ENCODE data around the gene FAM118B. TPM values are rescaled to one million over a fixed set of nuclear protein-coding genes. Genes with fewer than 3 reads are reported as not detected.

FAM118B gene
- total RNA-seq, result 6.6 TPM

DNA sequence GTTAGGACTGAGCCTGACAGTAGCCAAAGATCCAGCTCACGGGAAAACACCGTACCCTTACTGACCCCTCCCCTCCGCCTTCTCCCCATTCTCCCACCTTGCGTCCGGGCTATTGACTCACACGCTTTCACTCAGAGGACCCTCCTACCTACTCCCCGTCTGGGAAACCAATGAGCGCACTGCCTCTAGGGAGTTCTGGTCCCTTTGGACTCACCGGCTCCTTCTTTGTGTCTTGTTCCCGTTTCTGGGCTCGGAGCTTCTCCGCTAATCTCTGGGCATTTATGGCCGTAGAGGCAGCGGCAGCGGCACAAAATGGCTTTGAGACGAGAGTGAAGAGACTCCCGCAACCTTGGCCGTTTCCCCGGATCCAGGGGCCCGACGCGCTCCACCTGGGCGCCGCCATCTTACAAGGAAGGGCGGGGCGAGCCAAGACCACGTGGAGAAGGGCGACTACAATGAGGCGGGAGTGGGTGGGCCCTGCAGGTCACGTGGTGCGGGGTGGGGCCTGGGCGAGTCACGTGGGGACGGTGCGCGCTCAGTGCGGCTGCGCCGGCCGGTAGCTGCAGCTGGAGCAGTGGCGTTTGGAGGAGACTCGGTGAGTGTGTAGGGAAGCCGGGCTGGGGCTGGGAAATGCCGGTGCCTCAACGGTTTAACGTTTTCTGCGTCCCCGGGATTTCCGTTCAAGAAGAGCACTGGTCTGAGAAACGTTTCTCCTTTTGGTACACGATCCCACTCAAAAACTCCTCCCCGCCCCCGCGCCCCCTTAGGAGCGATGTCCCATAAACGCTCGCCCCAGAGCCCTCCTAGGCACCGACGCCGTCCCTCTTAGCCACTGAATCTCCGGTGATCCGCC is at the start of gene FAM118B, which contains the start of gene RPUSD4:
Gene FAM118B, plus strand, starts transcription at position 547 of the 853 bp plus-strand sequence. CDS start 23,220 bp downstream, outside the sequence.
Gene RPUSD4, minus strand, starts transcription at position 415 of the 853 bp plus-strand sequence. Its CDS starts 12 bp downstream, at position 403.
- ATAC-seq, result peak; percentile 100

- ATAC-seq, result peak; percentile 6
Observed at GRCh38 chr11:126162306-126163030, 49.1 kb upstream of the FAM118B start.

DNA sequence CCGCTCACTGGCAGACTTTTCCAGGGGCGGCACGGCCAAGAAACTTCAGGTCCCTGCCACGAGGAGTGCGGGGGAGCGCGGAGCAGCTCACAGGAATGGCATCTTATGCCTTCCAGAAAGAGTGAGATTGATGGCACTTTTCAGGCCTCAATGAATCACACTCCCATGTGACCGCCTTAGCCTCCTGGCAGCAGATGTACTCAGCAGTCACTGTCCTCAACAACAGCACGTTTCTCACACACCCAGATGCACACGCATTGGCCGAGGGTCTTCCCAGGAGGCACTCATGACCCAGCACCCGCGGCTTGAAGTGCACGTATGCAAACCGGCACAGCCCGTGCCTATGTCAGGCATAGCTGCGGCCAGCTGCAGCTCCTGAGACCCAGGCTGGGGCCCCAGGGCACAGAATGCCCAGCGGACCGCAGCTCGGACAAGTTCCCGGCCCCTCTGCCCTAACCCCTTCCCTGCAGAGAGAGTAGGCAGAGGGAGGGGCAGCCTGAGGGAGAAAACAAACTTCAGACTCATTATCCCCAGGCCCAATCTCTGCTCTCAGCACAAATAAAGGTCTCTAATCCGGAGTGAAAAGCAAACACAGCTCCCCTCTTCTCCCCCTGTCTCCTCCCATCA is 48.4 kb upstream of the FAM118B start:
- peak; percentile 65 for ATAC-seq

DNA sequence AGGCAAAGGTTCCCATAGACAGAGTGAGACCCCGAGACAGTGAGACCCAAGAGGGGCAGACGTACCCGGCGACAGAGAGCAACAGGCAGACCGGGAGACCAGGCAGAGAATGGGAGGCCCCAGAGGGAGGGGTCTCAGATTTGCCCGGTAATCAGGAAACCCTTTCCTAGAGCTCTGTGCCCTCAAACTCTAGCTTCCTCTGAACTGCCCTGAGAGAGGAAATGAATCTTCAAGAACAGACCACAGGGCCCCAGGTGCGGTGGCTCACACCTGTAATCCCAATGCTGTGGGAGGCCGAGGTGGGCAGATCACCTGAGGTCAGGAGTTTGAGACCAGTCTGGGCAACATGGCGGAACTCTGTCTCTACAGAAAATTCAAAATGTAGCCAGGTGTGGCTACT is 47.8 kb upstream of the FAM118B start:
- no peak for ATAC-seq

DNA sequence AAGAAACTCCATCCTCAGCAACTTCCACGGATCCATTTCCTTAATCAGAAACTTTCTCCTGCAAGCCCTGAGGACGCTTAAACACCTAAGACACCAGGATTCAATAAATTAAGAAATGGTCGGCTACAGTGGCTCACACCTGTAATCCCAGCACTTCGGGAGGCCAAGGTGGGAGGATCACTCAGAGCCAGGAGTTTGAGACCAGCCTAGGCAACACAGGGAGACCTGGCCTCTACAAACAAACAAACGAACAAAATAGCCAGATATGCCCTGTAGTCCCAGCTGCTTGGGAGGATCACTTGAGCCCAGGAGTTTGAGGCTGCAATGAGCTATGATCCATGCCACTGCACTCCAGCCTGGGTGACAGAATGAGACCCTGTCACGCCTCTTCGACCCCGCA is 46.8 kb upstream of the FAM118B start:
- no peak for ATAC-seq

GRCh38 chr11:126165311-126165720 is 46.3 kb upstream of the FAM118B start:
- no peak for ATAC-seq

DNA sequence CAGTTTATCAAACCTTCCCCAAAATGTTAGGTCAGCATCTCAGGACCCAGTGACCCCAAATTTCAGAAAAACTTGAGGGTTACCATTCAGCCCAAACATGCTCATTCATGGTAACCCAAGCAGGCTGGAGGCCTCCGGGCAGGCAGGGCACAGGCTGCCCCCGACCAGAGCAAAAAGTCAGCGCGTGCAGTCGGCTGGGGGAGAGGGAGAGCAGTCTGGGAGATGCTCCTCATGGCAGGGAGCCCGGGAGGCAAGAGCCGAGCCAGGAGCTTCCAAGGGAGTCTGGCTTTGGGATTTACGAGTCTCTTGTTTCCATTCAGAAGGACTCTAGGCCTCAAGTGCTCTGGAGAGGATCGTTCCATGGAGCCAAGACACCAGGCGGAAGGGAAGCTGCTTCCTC is 45.8 kb upstream of the FAM118B start:
- ATAC-seq, result no peak

GRCh38 chr11:126166413-126166812 is 45.2 kb upstream of the FAM118B start:
- no peak for ATAC-seq

DNA sequence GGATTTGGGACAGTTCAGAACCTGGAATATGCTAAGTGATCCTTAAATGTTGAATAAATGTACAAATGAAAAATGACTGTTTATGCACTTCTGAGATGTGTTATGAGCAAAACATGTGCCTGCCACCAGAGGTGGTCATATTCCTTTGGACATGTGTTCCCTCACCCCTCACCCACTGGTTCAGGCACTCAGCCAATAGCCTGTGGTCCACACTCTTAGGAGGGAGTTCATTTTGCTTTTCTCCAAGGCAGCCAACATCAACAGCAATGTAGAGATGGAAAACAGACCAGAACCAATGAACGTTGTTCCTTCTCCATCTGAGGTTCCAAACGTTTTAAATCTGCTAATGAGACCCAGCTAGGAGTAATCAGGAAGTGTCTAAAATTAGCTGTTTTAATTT is 44.1 kb upstream of the FAM118B start:
- ATAC-seq, result no peak

DNA sequence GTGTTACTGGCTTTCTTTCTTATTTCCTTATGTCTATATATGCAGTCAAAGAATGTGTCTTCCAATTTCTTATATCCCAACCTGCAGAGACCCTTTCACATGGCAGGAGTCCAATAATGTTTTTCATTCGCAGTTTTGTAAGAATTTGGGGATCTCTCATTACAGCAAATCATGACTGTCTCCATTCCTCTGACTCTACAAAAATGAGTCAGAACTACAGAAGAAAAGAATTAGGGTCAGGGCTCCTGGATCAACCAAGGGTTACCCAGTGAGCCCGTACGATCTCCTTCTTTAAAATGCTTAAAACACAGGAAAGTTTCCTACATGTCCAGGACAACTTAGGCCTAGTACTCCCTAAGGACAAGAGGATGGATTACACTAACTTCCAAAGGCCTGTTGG is 42.3 kb upstream of the FAM118B start:
- no peak for ATAC-seq

GRCh38 chr11:126172596-126173038 is 39.0 kb upstream of the FAM118B start:
- no peak for ATAC-seq

DNA sequence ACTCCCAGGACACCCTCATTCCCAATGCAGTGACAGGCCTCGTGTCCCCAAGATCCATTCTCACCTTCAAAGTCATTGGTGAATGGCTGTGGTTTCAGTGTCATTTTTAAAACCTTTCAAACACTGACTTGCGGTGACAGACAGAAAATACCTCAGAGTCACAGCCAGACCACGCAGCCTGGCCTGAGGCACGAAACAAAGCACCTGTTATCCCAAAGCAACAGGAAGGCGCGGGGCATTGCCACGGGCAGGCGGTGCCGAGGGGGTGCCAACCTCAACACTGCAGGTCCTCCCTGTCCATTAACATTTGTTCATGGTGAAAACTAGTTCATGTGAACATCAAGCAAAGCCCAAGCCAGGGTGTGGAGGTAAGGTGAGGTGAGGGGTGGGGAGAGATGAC is 38.3 kb upstream of the FAM118B start:
- no peak for ATAC-seq

GRCh38 chr11:126174816-126175215 is 36.8 kb upstream of the FAM118B start:
- no peak for ATAC-seq

DNA sequence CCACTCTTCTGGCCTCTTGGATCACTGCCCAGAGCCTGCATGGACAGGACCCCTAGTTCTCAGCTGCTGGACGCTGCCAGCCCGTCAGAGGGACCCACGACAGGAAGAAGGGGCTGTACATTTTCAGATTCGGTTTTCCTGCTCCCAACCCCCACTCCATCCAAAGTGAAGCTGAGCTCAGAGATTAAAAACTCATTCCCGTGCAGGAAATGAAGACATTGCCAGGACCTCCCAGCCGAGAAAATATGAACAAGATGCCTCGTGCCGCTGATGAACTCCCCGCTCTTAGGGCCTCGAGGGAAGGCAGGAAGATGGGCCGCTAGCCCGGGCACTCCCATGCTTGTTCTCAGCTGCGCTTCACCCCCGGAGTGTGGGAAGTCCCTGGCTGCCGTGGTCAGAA is 36.2 kb upstream of the FAM118B start:
- peak; percentile 37 for ATAC-seq

DNA sequence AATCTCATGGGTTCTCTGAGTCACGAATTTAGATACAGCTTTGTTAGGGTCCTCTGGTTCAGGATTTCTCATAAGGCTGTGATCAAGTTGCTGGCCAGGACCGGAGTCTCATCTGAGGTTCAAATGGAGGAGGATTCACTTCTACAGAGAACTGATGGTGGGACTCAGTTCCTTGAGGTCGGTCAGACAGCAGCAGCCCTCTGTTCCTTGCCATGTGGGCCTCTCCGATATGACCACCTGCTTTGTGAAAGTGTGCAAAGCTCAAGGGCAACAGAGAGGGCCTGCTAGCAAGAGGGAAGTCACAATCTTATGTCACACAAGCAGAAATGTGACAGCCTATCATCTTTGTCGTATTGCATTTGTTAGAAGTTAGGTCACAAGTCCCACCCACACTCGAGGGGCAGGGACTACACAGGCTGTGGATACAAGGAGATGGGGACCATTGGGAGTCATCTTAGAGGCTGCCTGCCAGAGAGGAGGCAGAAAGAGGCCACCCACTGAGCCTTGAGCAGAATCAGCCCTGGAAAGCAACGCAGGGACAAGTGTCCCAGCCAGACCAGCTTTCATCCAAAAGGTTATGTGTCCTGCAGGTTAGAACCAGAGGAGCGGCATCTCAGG is 34.6 kb upstream of the FAM118B start:
- no peak for ATAC-seq

DNA sequence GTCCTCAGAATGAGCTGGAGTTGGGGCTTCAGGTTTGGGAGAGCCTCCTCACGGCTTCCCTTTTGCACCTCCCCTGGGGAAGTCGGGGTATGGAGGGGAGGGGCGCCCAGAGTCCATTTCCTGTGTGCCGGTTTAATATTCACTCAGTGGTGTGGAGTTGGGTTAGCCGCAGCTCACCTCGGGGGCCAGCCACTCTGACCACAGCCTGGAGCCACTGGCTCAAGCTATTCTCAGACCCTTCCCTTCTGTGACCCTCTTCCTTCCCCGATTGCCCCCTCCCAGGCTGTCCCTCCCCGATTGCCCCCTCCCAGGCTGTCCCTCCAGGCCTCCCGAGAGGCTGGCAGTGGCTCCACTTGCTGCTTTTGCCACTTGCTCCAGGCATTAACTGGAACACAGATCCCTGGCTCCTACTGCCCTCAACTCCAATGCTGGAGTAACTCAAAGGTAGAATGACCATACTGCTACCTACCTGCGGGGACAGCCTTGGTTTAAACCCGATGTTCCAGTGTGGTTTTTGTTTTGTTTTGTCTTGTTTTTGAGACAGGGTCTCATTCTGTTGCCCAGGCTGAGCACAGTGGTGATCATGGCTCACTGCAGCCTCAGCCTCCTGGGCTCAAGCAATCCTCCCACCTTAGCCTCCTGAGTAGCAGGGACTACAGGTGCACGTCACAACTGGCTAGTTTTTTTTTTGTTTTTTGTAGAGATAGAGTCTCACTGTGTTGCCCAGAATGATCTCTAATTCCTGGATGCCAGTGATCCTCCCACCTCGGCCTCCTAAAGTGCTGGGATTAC is 29.4 kb upstream of the FAM118B start:
- no peak for ATAC-seq

DNA sequence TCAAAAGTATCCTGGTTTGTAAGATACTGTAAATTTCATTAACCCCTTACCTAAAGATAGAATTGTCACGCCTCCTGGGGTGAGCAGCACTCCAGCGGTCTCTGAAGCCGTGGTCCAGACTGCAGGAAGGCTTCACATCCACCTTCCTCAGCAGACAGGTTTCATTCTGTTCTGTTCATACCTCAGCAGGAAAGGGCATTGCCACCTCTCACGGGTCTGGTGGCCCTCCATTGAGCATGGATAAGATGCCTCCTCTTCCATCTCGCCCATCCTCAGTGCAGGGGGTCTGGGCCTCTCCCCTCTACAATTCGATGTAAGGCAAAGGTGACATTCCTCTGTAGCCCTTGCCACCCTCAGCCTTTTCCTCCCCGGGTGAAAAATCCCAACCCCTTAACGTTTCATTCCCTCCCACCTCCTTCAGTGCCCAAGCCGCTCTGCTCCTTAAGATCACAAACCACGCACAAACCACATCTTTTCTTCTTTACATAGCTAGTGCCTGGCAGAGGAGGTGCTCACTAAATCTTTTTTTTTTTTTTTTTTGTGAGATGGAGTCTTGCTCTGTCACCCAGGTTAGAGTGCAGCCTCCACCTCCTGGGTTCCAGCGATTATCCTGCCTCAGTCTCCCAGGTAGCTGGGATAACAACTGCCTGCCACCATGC is 28.7 kb upstream of the FAM118B start:
- no peak for ATAC-seq

DNA sequence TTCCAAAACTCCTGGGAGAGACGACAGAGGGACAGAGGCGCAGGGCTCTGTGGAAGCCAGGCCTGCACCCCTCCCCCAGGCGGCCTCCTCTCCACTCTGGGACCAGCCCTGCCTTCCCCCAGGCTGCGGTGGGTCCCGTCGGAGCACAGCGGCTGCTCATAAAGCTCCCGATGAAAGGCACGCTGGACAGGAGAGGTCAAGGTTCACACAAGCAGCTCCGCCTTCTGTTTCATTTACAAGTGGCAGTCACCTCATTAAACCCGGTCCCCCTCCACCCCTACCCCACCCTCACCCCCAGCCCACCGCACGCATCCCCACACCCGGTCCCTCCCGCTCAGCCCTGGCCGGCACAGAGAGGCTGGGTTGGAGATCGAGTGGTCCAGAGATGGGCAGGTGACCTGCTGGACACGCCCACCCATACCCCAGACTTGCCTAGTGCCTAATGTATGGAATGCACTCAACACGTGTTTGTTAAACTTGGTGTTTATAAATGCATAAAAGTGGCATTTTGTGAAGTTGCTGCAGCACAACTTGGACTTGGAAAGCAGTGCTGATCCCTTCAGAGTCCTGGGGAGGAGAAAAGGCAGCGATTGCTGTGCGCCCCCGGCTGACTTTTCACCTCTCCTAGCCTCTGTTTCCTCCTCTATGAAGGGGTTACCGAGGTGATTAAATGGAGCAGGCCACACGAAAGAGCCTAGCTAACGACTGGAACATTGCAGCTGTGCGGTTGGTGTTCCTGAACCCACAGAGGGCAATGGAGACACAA is 26.1 kb upstream of the FAM118B start:
- no peak for ATAC-seq

DNA sequence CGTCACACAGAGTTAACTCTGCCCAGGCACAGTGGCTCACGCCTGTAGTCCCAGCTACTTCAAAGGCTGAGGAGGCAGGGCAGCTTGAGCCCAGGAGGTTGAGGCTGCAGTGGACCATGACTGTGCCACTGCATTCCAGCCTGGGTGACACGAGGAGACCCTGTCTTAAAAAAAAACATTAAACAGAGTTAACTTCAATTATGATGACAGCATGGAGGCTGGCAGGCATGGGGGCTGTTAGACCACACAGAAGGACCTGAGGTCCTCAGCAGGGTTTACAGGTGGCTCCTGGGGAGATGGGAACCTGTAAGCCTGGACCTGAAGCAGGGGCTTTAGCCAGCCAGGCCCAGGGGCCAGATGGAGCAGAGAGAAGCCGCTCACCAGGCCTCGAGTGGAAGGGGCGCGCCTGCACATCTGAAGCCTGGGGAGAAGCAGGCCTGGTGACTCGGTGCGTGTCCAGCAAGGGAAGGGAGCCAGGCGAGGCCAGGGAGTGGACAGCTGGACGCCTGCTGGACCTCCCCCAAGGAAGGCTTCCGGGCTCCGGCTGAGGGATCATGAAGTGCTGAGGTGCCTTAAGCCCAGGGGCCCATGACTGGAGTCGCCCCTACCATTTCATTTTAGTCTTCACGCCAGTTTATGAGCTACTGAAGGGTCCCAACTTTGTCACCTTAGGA is 25.4 kb upstream of the FAM118B start:
- ATAC-seq, result no peak

All from esophagus mucosa (tissue), 1 donor.